Measurements from ENCODE around the gene NDUFA8. TPM values are rescaled to one million over a fixed set of nuclear protein-coding genes. Genes with fewer than 3 reads are reported as not detected.

The NDUFA8 gene
- total and polyA plus RNA-seq, 2 experiments from 2014 or later: 36.6 to 144 TPM

GRCh38 chr9:122168356-122168755 is 8.8 kb upstream of the NDUFA8 start (continued):
- no peak for TF ChIP-seq ZNF462 (CRISPR knock-in tag; IDR thresholded peaks at IDR 0.05)
- no peak for TF ChIP-seq REST (IDR thresholded peaks at IDR 0.05; ENCODE audit: unreplicated experiment)
- no peak for TF ChIP-seq ETS1 (IDR thresholded peaks at IDR 0.05)
- TF ChIP-seq POLR2AphosphoS5 (IDR thresholded peaks at IDR 0.05; ENCODE audit: low read depth): no peak

- Histone ChIP-seq H4K20me1 (replicated peaks; ENCODE audit: insufficient read depth) (no peaks in the 10 kb centered on the region), H3F3A (replicated peaks; ENCODE audit: low read depth) (no peaks in the 10 kb centered on the region), H2AFZ (no peak overlapping the region), H3K27me3 (ENCODE audit: insufficient read depth) (no peaks in the 10 kb centered on the region), H3K9me2 (ENCODE audit: insufficient read depth) (no peaks in the 10 kb centered on the region), H3K27ac (ENCODE audit: low read depth) (no peak overlapping the region), H3K36me3 (ENCODE audit: insufficient read depth) (no peaks in the 10 kb centered on the region), H3K4me2 (no peak overlapping the region), H3K4me3 (no peak overlapping the region), H3K79me2 (replicated peaks; ENCODE audit: insufficient read depth) (0 out of 2 replicates have a peak, but pooled peaks cover under 1% of the 10 kb centered on the region), H3K4me1 (ENCODE audit: insufficient read depth) (no peaks in the 10 kb centered on the region)
- ATAC-seq (no peak), DNase-seq (ENCODE audit: low spot score) (no peak)
- Mint-ChIP-seq H3K4me3 (no peak overlapping the region), H3K27me3 (ENCODE audit: insufficient read depth, low read depth, poor library complexity) (peaks cover 5% of the 10 kb centered on the region), H3K27ac (no peak overlapping the region), H3K36me3 (ENCODE audit: low read depth) (peaks cover 4% of the 10 kb centered on the region; the same call in 2 of the 3 replicates), H3K4me1 (no peaks in the 10 kb centered on the region), H3K9me3 (peaks cover 19% of the 10 kb centered on the region)
- TF ChIP-seq ZNF114 (CRISPR knock-in tag; IDR thresholded peaks at IDR 0.05) (no peak), EZH2phosphoT487 (IDR thresholded peaks at IDR 0.05; ENCODE audit: unreplicated experiment) (no peak), CREB1 (CRISPR knock-in tag; IDR thresholded peaks at IDR 0.05; ENCODE audit: low read depth) (no peak)
Observed at GRCh38 chr9:122164286-122164685, 4.7 kb upstream of the NDUFA8 start.

All from GM23338 (cell line).